ENCODE data around the gene SLC35D3.

Gene SLC35D3

GRCh38 chr6:136962661-136963060, 40.6 kb downstream of the SLC35D3 start:
- no peak overlapping the region for H3K9ac ChIP-seq (ENCODE audit: low read length)
- peaks cover 2% of the 10 kb centered on the region for H3K4me1 ChIP-seq (ENCODE audit: control insufficient read depth, insufficient read depth, low read depth, low read length)
- DNase-seq, result peak; percentile 4
- H3K23ac ChIP-seq (ENCODE audit: low read length in 2 of 2), result no peak overlapping the region
- H2BK15ac ChIP-seq (ENCODE audit: low read depth, poor library complexity, severe bottlenecking), result no peak overlapping the region
- no peak overlapping the region for H4K91ac ChIP-seq (ENCODE audit: low read length)
- H3K27me3 ChIP-seq (ENCODE audit: control insufficient read depth in 1 of 2, insufficient read depth in 1 of 2, low read length in 2 of 2), result peaks cover 24 to 32% of the 10 kb centered on the region in 2 experiments
- no peak overlapping the region for H3K14ac ChIP-seq (ENCODE audit: low read length in 2 of 2)
- H3K18ac ChIP-seq (ENCODE audit: low read depth in 1 of 2, low read length in 2 of 2), result no peak overlapping the region
- H3K4me2 ChIP-seq (ENCODE audit: low read length, poor library complexity, severe bottlenecking), result no peak overlapping the region
- no peak overlapping the region for H4K8ac ChIP-seq (ENCODE audit: low read length)
- H2AK5ac ChIP-seq (ENCODE audit: low read length, severe bottlenecking), result no peak overlapping the region
- WGBS, result 43% methylated on average over 3 of the region's 4 CpGs
- no peaks in the 10 kb centered on the region for H3K9me3 ChIP-seq (ENCODE audit: control insufficient read depth, low read length)
- no peak overlapping the region for H3K27ac ChIP-seq (ENCODE audit: low read length, poor library complexity, severe bottlenecking)
- H2BK120ac ChIP-seq (ENCODE audit: low read depth, low read length), result no peak overlapping the region
- no peaks in the 10 kb centered on the region for H3K36me3 ChIP-seq (ENCODE audit: control insufficient read depth in 1 of 2, insufficient read depth in 2 of 2, low read depth in 1 of 2, low read length in 2 of 2)
- no peak overlapping the region for H2AFZ ChIP-seq (ENCODE audit: low read depth, low read length)
- no peak overlapping the region for H2BK12ac ChIP-seq (ENCODE audit: low read length in 2 of 2)
- no peak overlapping the region for H3K4ac ChIP-seq (ENCODE audit: low read depth in 1 of 2, low read length in 2 of 2)
- H3K79me1 ChIP-seq (replicated peaks; ENCODE audit: low read length, poor library complexity, severe bottlenecking), result no peaks in the 10 kb centered on the region
- no peak overlapping the region for H3K4me3 ChIP-seq (ENCODE audit: insufficient read depth in 1 of 2, low read depth in 1 of 2, low read length in 2 of 2)
- no peak overlapping the region for H2BK5ac ChIP-seq (ENCODE audit: low read depth, low read length, poor library complexity, severe bottlenecking)

- no peak overlapping the region for H3K27ac ChIP-seq (ENCODE audit: low read length, poor library complexity, severe bottlenecking)
- no peaks in the 10 kb centered on the region for H3K79me1 ChIP-seq (replicated peaks; ENCODE audit: low read length, poor library complexity, severe bottlenecking)
- H3K4ac ChIP-seq (ENCODE audit: low read depth in 1 of 2, low read length in 2 of 2), result no peak overlapping the region
- H2BK120ac ChIP-seq (ENCODE audit: low read depth, low read length), result no peak overlapping the region
- H4K8ac ChIP-seq (ENCODE audit: low read length), result no peak overlapping the region
- no peak for DNase-seq
- no peak overlapping the region for H3K14ac ChIP-seq (ENCODE audit: low read length in 2 of 2)
- no peak overlapping the region for H3K9ac ChIP-seq (ENCODE audit: low read length)
- no peak overlapping the region for H3K18ac ChIP-seq (ENCODE audit: low read depth in 1 of 2, low read length in 2 of 2)
- no peaks in the 10 kb centered on the region for H3K36me3 ChIP-seq (ENCODE audit: control insufficient read depth in 1 of 2, insufficient read depth in 2 of 2, low read depth in 1 of 2, low read length in 2 of 2)
- no peak overlapping the region for H2BK12ac ChIP-seq (ENCODE audit: low read length in 2 of 2)
- no peak overlapping the region for H4K91ac ChIP-seq (ENCODE audit: low read length)
- peaks cover 2% of the 10 kb centered on the region for H3K4me1 ChIP-seq (ENCODE audit: control insufficient read depth, insufficient read depth, low read depth, low read length)
- H2BK5ac ChIP-seq (ENCODE audit: low read depth, low read length, poor library complexity, severe bottlenecking), result no peak overlapping the region
- H3K27me3 ChIP-seq (ENCODE audit: control insufficient read depth in 1 of 2, insufficient read depth in 1 of 2, low read length in 2 of 2), result peaks cover 19 to 30% of the 10 kb centered on the region in 2 experiments
- no peak overlapping the region for H3K4me2 ChIP-seq (ENCODE audit: low read length, poor library complexity, severe bottlenecking)
- H2AK5ac ChIP-seq (ENCODE audit: low read length, severe bottlenecking), result no peak overlapping the region
- WGBS, result 91% methylated on average over 1 of the region's 2 CpGs
- H2AFZ ChIP-seq (ENCODE audit: low read depth, low read length), result no peak overlapping the region
- H3K4me3 ChIP-seq (ENCODE audit: insufficient read depth in 1 of 2, low read depth in 1 of 2, low read length in 2 of 2), result no peak overlapping the region
- H3K23ac ChIP-seq (ENCODE audit: low read length in 2 of 2), result no peak overlapping the region
- H2BK15ac ChIP-seq (ENCODE audit: low read depth, poor library complexity, severe bottlenecking), result no peak overlapping the region
- no peaks in the 10 kb centered on the region for H3K9me3 ChIP-seq (ENCODE audit: control insufficient read depth, low read length)
Measured at GRCh38 chr6:136963259-136963658, 41.2 kb downstream of the SLC35D3 start.

GRCh38 chr6:136964398-136964797, 42.3 kb downstream of the SLC35D3 start:
- Histone ChIP-seq H3K27ac (ENCODE audit: low read length, poor library complexity, severe bottlenecking) (no peak overlapping the region), H4K91ac (ENCODE audit: low read length) (no peak overlapping the region), H3K4me1 (ENCODE audit: control insufficient read depth, insufficient read depth, low read depth, low read length) (peaks cover 2% of the 10 kb centered on the region), H3K14ac (ENCODE audit: low read length in 2 of 2) (no peak overlapping the region), H2AFZ (ENCODE audit: low read depth, low read length) (no peak overlapping the region), H3K18ac (ENCODE audit: low read depth in 1 of 2, low read length in 2 of 2) (no peak overlapping the region), H4K8ac (ENCODE audit: low read length) (no peak overlapping the region), H2BK12ac (ENCODE audit: low read length in 2 of 2) (no peak overlapping the region), H3K4ac (ENCODE audit: low read depth in 1 of 2, low read length in 2 of 2) (no peak overlapping the region), H3K23ac (ENCODE audit: low read length in 2 of 2) (no peak overlapping the region), H2AK5ac (ENCODE audit: low read length, severe bottlenecking) (no peak overlapping the region), H3K4me2 (ENCODE audit: low read length, poor library complexity, severe bottlenecking) (no peak overlapping the region), H3K9ac (ENCODE audit: low read length) (no peak overlapping the region), H3K36me3 (ENCODE audit: control insufficient read depth in 1 of 2, insufficient read depth in 2 of 2, low read depth in 1 of 2, low read length in 2 of 2) (no peaks in the 10 kb centered on the region), H2BK15ac (ENCODE audit: low read depth, poor library complexity, severe bottlenecking) (no peak overlapping the region), H2BK120ac (ENCODE audit: low read depth, low read length) (no peak overlapping the region), H3K27me3 (ENCODE audit: control insufficient read depth in 1 of 2, insufficient read depth in 1 of 2, low read length in 2 of 2) (peaks cover 8 to 19% of the 10 kb centered on the region in 2 experiments), H2BK5ac (ENCODE audit: low read depth, low read length, poor library complexity, severe bottlenecking) (no peak overlapping the region), H3K9me3 (ENCODE audit: control insufficient read depth, low read length) (no peaks in the 10 kb centered on the region), H3K4me3 (ENCODE audit: insufficient read depth in 1 of 2, low read depth in 1 of 2, low read length in 2 of 2) (no peak overlapping the region), H3K79me1 (replicated peaks; ENCODE audit: low read length, poor library complexity, severe bottlenecking) (no peaks in the 10 kb centered on the region)
- DNase-seq, result no peak
- WGBS, result 84% methylated on average over 2 of the region's 2 CpGs

GRCh38 chr6:136967876-136968752, 46.0 kb downstream of the SLC35D3 start:
- DNase-seq, result peak; percentile 76
- WGBS, result 63% methylated on average over 17 of the region's 19 CpGs

More at GRCh38 chr6:136967876-136968752, 46.0 kb downstream of the SLC35D3 start:
- H3K27me3 ChIP-seq (ENCODE audit: control insufficient read depth in 1 of 2, insufficient read depth in 1 of 2, low read length in 2 of 2), result peaks cover 11 to 16% of the 10 kb centered on the region in 2 experiments
- no peak overlapping the region for H3K4me3 ChIP-seq (ENCODE audit: insufficient read depth in 1 of 2, low read depth in 1 of 2, low read length in 2 of 2)
- no peaks in the 10 kb centered on the region for H3K4me1 ChIP-seq (ENCODE audit: control insufficient read depth, insufficient read depth, low read depth, low read length)
- H3K36me3 ChIP-seq (ENCODE audit: control insufficient read depth in 1 of 2, insufficient read depth in 2 of 2, low read depth in 1 of 2, low read length in 2 of 2), result no peaks in the 10 kb centered on the region
- H2BK120ac ChIP-seq (ENCODE audit: low read depth, low read length), result no peak overlapping the region
- no peak overlapping the region for H2AFZ ChIP-seq (ENCODE audit: low read depth, low read length)
- no peak overlapping the region for H2AK5ac ChIP-seq (ENCODE audit: low read length, severe bottlenecking)
- no peak overlapping the region for H2BK15ac ChIP-seq (ENCODE audit: low read depth, poor library complexity, severe bottlenecking)
- H3K27ac ChIP-seq (ENCODE audit: low read length, poor library complexity, severe bottlenecking), result no peak overlapping the region
- H3K9me3 ChIP-seq (ENCODE audit: control insufficient read depth, low read length), result no peaks in the 10 kb centered on the region
- H3K4ac ChIP-seq (ENCODE audit: low read depth in 1 of 2, low read length in 2 of 2), result no peak overlapping the region
- H3K18ac ChIP-seq (ENCODE audit: low read depth in 1 of 2, low read length in 2 of 2), result peak overlapping the region in 1 of 2 experiments; percentile 48
- no peak overlapping the region for H3K4me2 ChIP-seq (ENCODE audit: low read length, poor library complexity, severe bottlenecking)
- H3K9ac ChIP-seq (ENCODE audit: low read length), result no peak overlapping the region
- no peak overlapping the region for H2BK5ac ChIP-seq (ENCODE audit: low read depth, low read length, poor library complexity, severe bottlenecking)
- H4K91ac ChIP-seq (ENCODE audit: low read length), result no peak overlapping the region
- no peak overlapping the region for H3K23ac ChIP-seq (ENCODE audit: low read length in 2 of 2)
- H4K8ac ChIP-seq (ENCODE audit: low read length), result no peak overlapping the region
- H3K79me1 ChIP-seq (replicated peaks; ENCODE audit: low read length, poor library complexity, severe bottlenecking), result no peaks in the 10 kb centered on the region
- H3K14ac ChIP-seq (ENCODE audit: low read length in 2 of 2), result no peak overlapping the region
- H2BK12ac ChIP-seq (ENCODE audit: low read length in 2 of 2), result no peak overlapping the region
